Measurements from ENCODE around the gene NEDD9.

NEDD9 gene

GRCh38 chr6:11262242-11262641 is 29.8 kb upstream of the NEDD9 start:
- DNase-seq (ENCODE audit: low read depth in 2 of 2): no peak

- DNase-seq (ENCODE audit: low read depth in 2 of 2): no peak
Measured at GRCh38 chr6:11260249-11261038, 28.0 kb upstream of the NEDD9 start.

DNA sequence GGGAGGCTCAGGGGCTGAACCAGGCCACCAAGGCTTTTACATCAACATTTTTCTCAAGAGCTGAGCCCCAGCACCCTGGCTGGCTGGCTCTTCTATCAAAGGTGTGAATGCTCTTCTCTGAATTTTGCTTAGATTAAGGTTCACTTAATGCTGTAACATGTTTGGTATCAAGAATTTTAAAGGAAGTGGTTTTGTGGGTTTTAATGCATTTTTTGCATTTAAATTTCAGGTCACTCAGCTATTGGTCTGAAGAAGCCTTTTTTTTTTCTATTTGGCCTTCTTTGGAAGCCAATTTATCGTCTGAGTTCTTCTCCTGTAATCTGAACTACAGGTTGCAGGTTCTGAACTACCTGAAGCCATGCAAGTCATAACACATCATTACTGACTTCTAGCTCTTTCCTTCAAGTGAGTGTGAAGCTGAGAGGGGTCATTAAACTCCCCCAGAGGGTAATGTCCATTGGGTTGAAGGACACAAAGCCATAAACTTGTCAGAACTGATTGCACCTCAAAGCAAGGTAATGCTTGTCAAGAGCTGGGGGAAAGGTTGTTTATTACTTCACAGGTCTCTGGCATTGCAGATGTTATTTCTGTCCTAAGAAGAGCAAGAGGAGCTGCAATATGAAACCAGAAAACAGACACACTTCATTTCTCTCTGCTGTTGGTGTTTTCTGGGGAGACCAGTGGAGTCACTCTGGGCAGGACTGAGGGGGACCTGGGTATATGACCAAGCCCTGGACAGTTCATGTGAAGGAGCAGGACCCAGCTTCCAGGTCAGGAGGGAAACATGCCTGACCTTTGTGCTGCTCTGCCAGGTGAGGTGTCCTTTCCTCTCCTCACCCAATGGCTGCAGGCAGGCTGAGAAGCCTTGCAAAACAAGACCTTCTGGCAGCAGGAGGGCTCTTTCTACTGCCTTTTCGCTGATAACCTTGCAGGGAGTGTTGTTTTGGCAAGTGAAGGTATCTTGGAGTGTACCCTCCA is 26.1 kb upstream of the NEDD9 start:
- DNase-seq (ENCODE audit: low read depth in 2 of 2): no peak

GRCh38 chr6:11255610-11256009 is 23.1 kb upstream of the NEDD9 start:
- DNase-seq (ENCODE audit: low read depth in 2 of 2): no peak

- DNase-seq (ENCODE audit: low read depth in 2 of 2): no peak
Measured at GRCh38 chr6:11253594-11253993, 21.1 kb upstream of the NEDD9 start.

- DNase-seq (ENCODE audit: low read depth in 2 of 2): no peak
Measured at GRCh38 chr6:11251553-11252360, 19.3 kb upstream of the NEDD9 start.

GRCh38 chr6:11250108-11250507 is 17.6 kb upstream of the NEDD9 start:
- DNase-seq (ENCODE audit: low read depth in 2 of 2): no peak

DNA sequence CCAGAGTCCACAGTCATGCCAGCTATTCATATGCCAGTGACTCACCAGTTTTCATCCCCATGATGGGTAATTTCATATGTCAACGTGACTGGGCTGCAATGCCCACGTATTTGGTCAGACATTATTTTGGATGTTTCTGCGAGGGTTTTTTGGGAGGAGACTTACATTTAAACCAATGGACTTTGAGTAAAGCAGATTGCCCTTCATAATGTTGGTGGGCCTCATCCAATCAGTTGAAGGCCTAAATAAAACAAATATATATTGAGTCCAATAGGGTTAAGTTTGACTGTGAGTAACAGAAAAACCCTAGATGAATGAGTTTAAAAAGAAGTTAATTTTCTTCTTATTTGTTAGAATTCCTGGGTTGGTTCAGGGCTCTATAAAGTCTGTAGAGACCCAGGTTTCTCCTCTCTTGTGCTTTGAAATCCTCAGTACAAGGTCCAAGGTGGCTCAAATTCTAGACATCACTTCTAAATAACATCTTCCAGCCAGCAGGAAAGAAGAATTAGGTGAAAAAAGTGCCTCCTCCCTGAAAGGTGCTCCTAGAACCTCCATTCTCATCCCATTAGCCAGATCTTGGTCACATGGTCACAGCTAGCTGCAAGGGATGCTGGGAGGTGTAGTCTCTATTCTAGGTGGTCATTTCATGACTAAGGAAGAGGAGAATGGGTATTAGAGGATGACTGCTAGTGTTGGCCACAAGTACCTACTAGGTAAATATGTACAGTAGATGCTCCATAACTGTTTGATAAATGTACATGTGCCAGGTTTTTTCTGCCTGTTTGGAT is 16.7 kb upstream of the NEDD9 start:
- no peak for DNase-seq (ENCODE audit: low read depth in 2 of 2)

DNA sequence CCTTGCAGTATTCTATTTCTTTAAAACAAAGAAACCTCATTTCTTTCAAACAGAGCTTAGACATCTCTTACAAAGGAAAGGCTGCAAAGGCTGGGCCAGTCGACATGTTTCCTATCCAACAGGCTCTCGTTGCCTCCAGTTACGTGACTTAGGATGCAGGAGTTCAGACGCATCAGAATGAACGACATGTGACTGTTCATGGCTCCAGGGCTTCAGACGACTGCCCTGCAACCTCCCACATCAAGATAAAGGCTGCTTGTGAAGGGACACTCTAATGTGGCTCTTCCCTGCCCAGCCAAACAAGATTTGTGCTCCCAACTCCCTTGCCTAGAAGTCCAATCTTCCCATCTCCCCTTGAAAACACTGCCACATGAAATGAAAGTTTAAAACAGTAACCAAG is 14.3 kb upstream of the NEDD9 start:
- DNase-seq (ENCODE audit: low read depth in 2 of 2): no peak

GRCh38 chr6:11245381-11246256 is 13.2 kb upstream of the NEDD9 start:
- DNase-seq (ENCODE audit: low read depth in 2 of 2): no peak

DNA sequence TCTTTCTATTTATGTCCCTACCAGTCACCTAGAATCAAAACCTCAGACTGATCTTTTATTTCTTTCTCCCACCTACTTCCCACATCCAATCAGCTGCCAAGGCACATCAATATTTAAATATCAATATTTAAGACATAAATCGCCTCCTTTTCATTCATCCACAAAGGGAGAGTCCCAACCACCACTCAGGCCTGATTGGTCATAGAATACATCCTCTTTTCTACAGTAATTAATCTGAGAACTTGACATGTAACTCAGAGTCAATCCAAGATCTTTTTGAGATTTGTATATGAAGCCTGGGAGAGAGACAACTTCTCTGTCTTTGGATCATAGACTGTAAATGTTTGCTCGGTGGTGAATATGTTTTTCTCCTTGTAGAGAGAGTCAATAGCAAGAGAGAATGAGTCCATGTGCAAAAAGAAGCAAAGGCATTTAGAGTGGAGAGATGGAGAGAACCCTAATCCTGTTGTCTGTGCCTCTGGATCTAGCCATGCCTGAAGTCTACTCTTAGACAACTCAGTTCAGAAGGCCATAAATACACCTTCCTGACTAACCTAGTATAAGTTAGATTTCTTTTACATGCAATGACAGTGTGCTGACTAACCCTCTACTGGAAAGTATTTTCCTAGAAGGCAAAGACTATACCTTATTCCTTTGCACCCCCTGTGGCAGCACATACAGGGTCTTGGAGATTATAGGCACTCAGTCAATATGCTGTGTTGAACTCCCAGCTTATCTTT is 12.1 kb upstream of the NEDD9 start:
- DNase-seq (ENCODE audit: low read depth in 2 of 2): no peak

DNA sequence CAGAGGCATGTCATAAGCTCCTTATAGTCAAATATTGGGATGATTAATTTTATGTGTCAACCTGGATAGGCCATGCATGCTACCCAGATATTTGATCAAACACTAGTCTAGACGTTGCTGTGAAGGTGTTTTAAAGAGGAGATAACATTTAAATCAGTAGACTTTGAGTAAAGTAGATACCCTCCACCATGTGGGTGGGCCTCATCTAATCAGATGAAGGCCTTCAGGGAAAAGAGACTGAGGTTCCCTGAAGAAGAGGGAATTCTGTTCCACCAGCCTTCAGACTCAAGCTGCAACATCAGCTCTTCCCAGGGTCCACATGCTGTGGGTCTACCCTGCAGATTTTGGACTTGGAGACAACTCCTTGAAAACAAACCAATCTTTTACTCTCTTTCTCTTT is 11.4 kb upstream of the NEDD9 start:
- DNase-seq (ENCODE audit: low read depth in 2 of 2): no peak

- no peak for DNase-seq (ENCODE audit: low read depth in 2 of 2)
Measured at GRCh38 chr6:11242711-11243110, 10.2 kb upstream of the NEDD9 start.

DNA sequence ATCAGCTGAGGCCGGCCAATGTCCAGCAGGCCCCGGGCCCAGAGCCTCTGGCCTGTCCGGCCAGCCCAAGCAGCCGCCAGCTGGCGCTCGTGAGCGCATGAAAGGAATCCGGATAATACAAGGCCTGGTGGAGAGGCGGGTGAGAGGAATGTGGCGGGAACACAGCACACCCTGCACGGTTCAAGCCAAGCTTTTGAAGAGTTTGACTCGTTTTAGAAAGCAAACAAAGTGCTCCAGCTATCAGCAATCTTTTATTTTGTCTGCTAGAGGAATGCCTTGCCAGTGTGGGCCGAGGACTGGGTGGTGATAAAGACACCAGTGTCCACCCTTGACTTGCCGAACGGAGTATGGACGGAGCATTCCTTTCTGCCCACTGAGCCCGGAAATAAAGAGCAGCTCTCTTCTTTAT is 9.3 kb upstream of the NEDD9 start:
- DNase-seq (ENCODE audit: low read depth in 2 of 2): no peak

DNA sequence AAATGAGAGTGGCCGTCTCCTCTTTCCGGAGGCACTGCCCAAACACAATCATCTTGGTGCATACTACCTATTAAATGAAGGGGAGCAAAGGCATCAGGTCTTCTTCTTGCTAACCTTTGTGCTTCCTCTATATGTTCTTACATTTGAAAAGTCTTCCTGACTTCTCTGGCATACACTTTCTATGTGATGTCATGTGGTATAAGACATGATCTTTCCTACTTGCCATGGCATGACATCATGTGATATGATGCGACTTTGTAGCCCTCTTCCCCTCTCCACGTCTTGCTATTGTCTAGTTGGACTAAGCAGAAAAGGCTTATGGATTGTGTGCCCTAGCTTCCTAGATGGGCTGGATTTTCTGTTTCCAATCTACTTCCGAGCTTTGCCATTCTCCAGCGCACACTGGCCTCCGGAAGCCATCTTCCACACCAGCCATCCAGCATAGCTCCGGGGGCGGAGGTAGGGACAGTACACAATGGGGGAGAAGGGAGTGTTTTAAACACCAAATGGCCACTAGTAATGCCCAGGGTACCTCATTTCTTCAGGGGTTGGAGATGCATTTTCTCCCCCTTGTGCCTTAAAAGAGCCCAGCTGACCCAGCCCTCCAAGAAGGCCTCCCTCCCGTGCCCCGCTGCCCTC is 8.8 kb upstream of the NEDD9 start:
- no peak for DNase-seq (ENCODE audit: low read depth in 2 of 2)

- DNase-seq (ENCODE audit: low read depth in 2 of 2): no peak
Measured at GRCh38 chr6:11237956-11238355, 5.5 kb upstream of the NEDD9 start.

- no peak for DNase-seq (ENCODE audit: low read depth in 2 of 2)
Measured at GRCh38 chr6:11237428-11237827, 5.0 kb upstream of the NEDD9 start.

DNA sequence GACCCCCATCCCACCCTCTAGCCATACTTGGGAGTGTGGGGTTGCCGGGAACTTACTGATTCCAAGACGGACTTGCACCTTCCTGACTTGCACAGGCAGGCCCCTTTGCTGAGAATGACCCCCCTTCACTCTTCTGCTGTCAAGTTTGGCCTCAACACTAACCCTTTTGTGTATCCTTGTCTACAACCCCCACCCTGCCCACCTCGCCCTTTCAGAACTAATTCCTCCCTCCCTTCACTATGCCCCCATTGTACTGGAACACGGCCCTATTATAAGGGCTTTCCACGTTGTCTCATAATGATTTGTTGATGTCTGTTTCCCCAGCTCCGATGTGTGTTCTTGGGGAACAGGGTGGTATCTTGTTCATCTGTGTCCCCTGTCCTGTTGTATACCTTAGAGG is 4.4 kb upstream of the NEDD9 start:
- no peak for DNase-seq (ENCODE audit: low read depth in 2 of 2)

All from stimulated activated CD4-positive, alpha-beta T cell treated with anti-CD3 and anti-CD28 coated beads, Interleukin-4, amount 100 ng/mL, for 48 hours (primary cell).